ENCODE measurements around the gene STC2. TPM values are rescaled to one million over a fixed set of nuclear protein-coding genes. Genes with fewer than 3 reads are reported as not detected.
A peak's percentile ranks its signal among the peaks of the same experiment; 100 is the strongest.

Gene STC2
- total and polyA plus RNA-seq, 4 experiments from 2014 or later: not detected

GRCh38 chr5:173327084-173327947 is 898 bp downstream of the STC2 start:
- H3K27me3 ChIP-seq (ENCODE audit: insufficient read depth, low read length): peaks cover 20% of the 10 kb centered on the region
- no peak overlapping the region for H3K4me3 ChIP-seq (ENCODE audit: low read length in 2 of 2)
- H3K4me1 Mint-ChIP-seq: peaks cover 7 to 30% (median 18%) of the 10 kb centered on the region in 4 donors
- H3K4me1 ChIP-seq (ENCODE audit: insufficient read depth, low read length): peaks cover 4% of the 10 kb centered on the region
- intact Hi-C loops (cut with micrococcal nuclease): no loop called here
- H3K27ac ChIP-seq (ENCODE audit: low read depth, low read length): no peak overlapping the region
- ChIA-PET POLR2A (ENCODE audit: partially characterized antibody) (no interaction called here), CTCF (ENCODE audit: partially characterized antibody) (no interaction called here)
- H3K9me3 ChIP-seq (ENCODE audit: control insufficient read depth in 1 of 2, low read length in 2 of 2): no peaks in the 10 kb centered on the region
- no peaks in the 10 kb centered on the region for H3K36me3 Mint-ChIP-seq
- no peaks in the 10 kb centered on the region for H3K36me3 ChIP-seq (ENCODE audit: insufficient read depth, low read length)
- peak overlapping the region in 3 of 8 donors; percentile 31 to 68 (median 58) for H3K4me3 Mint-ChIP-seq
- H3K27me3 Mint-ChIP-seq: peaks cover 49 to 62% of the 10 kb centered on the region in 2 donors
- H3K27ac Mint-ChIP-seq: no peak overlapping the region
- no peak for DNase-seq
- peaks cover 0 to 3% (median 0%) of the 10 kb centered on the region in 8 donors for H3K9me3 Mint-ChIP-seq

- peaks cover 20% of the 10 kb centered on the region for H3K27me3 ChIP-seq (ENCODE audit: insufficient read depth, low read length)
- peaks cover 7 to 30% (median 17%) of the 10 kb centered on the region in 4 donors for H3K4me1 Mint-ChIP-seq
- no peak overlapping the region for H3K27ac ChIP-seq (ENCODE audit: low read depth, low read length)
- H3K9me3 ChIP-seq (ENCODE audit: control insufficient read depth in 1 of 2, low read length in 2 of 2): no peaks in the 10 kb centered on the region
- peak overlapping the region in 3 of 8 donors; percentile 7 to 24 (median 12) for H3K4me3 Mint-ChIP-seq
- H3K36me3 Mint-ChIP-seq: no peaks in the 10 kb centered on the region
- H3K4me1 ChIP-seq (ENCODE audit: insufficient read depth, low read length): peaks cover 4% of the 10 kb centered on the region
- CTCF ChIA-PET (ENCODE audit: partially characterized antibody): no interaction called here
- H3K27ac Mint-ChIP-seq: no peak overlapping the region
- H3K36me3 ChIP-seq (ENCODE audit: insufficient read depth, low read length): no peaks in the 10 kb centered on the region
- POLR2A ChIA-PET (ENCODE audit: partially characterized antibody): no interaction called here
- intact Hi-C loops (cut with micrococcal nuclease): no loop called here
- DNase-seq: no peak
- peaks cover 47 to 54% of the 10 kb centered on the region in 2 donors for H3K27me3 Mint-ChIP-seq
- no peak overlapping the region for H3K4me3 ChIP-seq (ENCODE audit: low read length in 2 of 2)
- H3K9me3 Mint-ChIP-seq: peaks cover 0 to 2% (median 0%) of the 10 kb centered on the region in 8 donors
Measured at GRCh38 chr5:173326501-173326960, 1.7 kb downstream of the STC2 start.

- Histone ChIP-seq H3K9me3 (ENCODE audit: control insufficient read depth in 1 of 2, low read length in 2 of 2) (no peaks in the 10 kb centered on the region), H3K4me3 (ENCODE audit: low read length in 2 of 2) (no peak overlapping the region), H3K27me3 (ENCODE audit: insufficient read depth, low read length) (peaks cover 20% of the 10 kb centered on the region), H3K36me3 (ENCODE audit: insufficient read depth, low read length) (no peaks in the 10 kb centered on the region), H3K4me1 (ENCODE audit: insufficient read depth, low read length) (peaks cover 4% of the 10 kb centered on the region), H3K27ac (ENCODE audit: low read depth, low read length) (no peak overlapping the region)
- Mint-ChIP-seq H3K27ac (no peak overlapping the region), H3K4me1 (peaks cover 7 to 30% (median 17%) of the 10 kb centered on the region in 4 donors), H3K9me3 (no peaks in the 10 kb centered on the region), H3K27me3 (peaks cover 39 to 54% of the 10 kb centered on the region in 2 donors), H3K4me3 (no peak overlapping the region), H3K36me3 (no peaks in the 10 kb centered on the region)
- intact Hi-C loops (cut with micrococcal nuclease): no loop called here
- DNase-seq: no peak
- ChIA-PET POLR2A (ENCODE audit: partially characterized antibody) (no interaction called here), CTCF (ENCODE audit: partially characterized antibody) (no interaction called here)
Measured at GRCh38 chr5:173325091-173325698, 3.0 kb downstream of the STC2 start.

- Mint-ChIP-seq H3K36me3 (no peaks in the 10 kb centered on the region), H3K27me3 (peaks cover 43 to 56% of the 10 kb centered on the region in 2 donors), H3K4me3 (peak overlapping the region in 3 of 8 donors; percentile 13 to 32 (median 29)), H3K27ac (no peak overlapping the region), H3K4me1 (peaks cover 7 to 30% (median 17%) of the 10 kb centered on the region in 4 donors), H3K9me3 (no peaks in the 10 kb centered on the region)
- POLR2A ChIA-PET (ENCODE audit: partially characterized antibody): no interaction called here
- CTCF ChIA-PET (ENCODE audit: partially characterized antibody): no interaction called here
- peaks cover 20% of the 10 kb centered on the region for H3K27me3 ChIP-seq (ENCODE audit: insufficient read depth, low read length)
- no peak for DNase-seq
- peaks cover 4% of the 10 kb centered on the region for H3K4me1 ChIP-seq (ENCODE audit: insufficient read depth, low read length)
- no peak overlapping the region for H3K4me3 ChIP-seq (ENCODE audit: low read length in 2 of 2)
- H3K9me3 ChIP-seq (ENCODE audit: control insufficient read depth in 1 of 2, low read length in 2 of 2): no peaks in the 10 kb centered on the region
- H3K36me3 ChIP-seq (ENCODE audit: insufficient read depth, low read length): no peaks in the 10 kb centered on the region
- intact Hi-C loops (cut with micrococcal nuclease): no loop called here
- no peak overlapping the region for H3K27ac ChIP-seq (ENCODE audit: low read depth, low read length)
Measured at GRCh38 chr5:173324115-173325001, 3.9 kb downstream of the STC2 start.

- H3K9me3 ChIP-seq (ENCODE audit: control insufficient read depth in 1 of 2, low read length in 2 of 2): no peaks in the 10 kb centered on the region
- ChIA-PET POLR2A (ENCODE audit: partially characterized antibody) (no interaction called here), CTCF (ENCODE audit: partially characterized antibody) (no interaction called here)
- peaks cover 18% of the 10 kb centered on the region for H3K27me3 ChIP-seq (ENCODE audit: insufficient read depth, low read length)
- H3K4me1 ChIP-seq (ENCODE audit: insufficient read depth, low read length): peaks cover 4% of the 10 kb centered on the region
- no peak overlapping the region for H3K27ac Mint-ChIP-seq
- no peak for DNase-seq
- H3K4me3 ChIP-seq (ENCODE audit: low read length in 2 of 2): no peak overlapping the region
- H3K9me3 Mint-ChIP-seq: no peaks in the 10 kb centered on the region
- H3K36me3 Mint-ChIP-seq: no peaks in the 10 kb centered on the region
- no peak overlapping the region for H3K27ac ChIP-seq (ENCODE audit: low read depth, low read length)
- H3K27me3 Mint-ChIP-seq: peaks cover 41 to 52% of the 10 kb centered on the region in 2 donors
- peak overlapping the region in 1 of 8 donors; percentile 13 for H3K4me3 Mint-ChIP-seq
- peaks cover 4 to 25% (median 13%) of the 10 kb centered on the region in 4 donors for H3K4me1 Mint-ChIP-seq
- intact Hi-C loops (cut with micrococcal nuclease): no loop called here
- H3K36me3 ChIP-seq (ENCODE audit: insufficient read depth, low read length): no peaks in the 10 kb centered on the region
Measured at GRCh38 chr5:173323799-173324114, 4.5 kb downstream of the STC2 start.

- ChIA-PET POLR2A (ENCODE audit: partially characterized antibody) (no interaction called here), CTCF (ENCODE audit: partially characterized antibody) (no interaction called here)
- peaks cover 42 to 50% of the 10 kb centered on the region in 2 donors for H3K27me3 Mint-ChIP-seq
- H3K36me3 Mint-ChIP-seq: no peaks in the 10 kb centered on the region
- H3K4me3 Mint-ChIP-seq: no peak overlapping the region
- H3K36me3 ChIP-seq (ENCODE audit: insufficient read depth, low read length): no peaks in the 10 kb centered on the region
- DNase-seq: no peak
- peaks cover 4% of the 10 kb centered on the region for H3K4me1 ChIP-seq (ENCODE audit: insufficient read depth, low read length)
- intact Hi-C loops (cut with micrococcal nuclease): no loop called here
- no peak overlapping the region for H3K27ac ChIP-seq (ENCODE audit: low read depth, low read length)
- no peaks in the 10 kb centered on the region for H3K9me3 ChIP-seq (ENCODE audit: control insufficient read depth in 1 of 2, low read length in 2 of 2)
- H3K27ac Mint-ChIP-seq: no peak overlapping the region
- peaks cover 3 to 20% (median 8%) of the 10 kb centered on the region in 4 donors for H3K4me1 Mint-ChIP-seq
- no peaks in the 10 kb centered on the region for H3K9me3 Mint-ChIP-seq
- no peak overlapping the region for H3K4me3 ChIP-seq (ENCODE audit: low read length in 2 of 2)
- H3K27me3 ChIP-seq (ENCODE audit: insufficient read depth, low read length): peaks cover 13% of the 10 kb centered on the region
Measured at GRCh38 chr5:173323106-173323798, 5.0 kb downstream of the STC2 start.
